ENCODE results near the gene CDK11B.
"Not testable (repeated sequence)": the region's sequence is repeated elsewhere in the genome, so short reads cannot be mapped to it uniquely, and the experiment has no call there.

CDK11B gene

GRCh38 chr1:1658583-1659549, at the start of gene CDK11B:
Gene CDK11B, minus strand, starts transcription at chr1:1659004. Its CDS starts 1,519 bp downstream, at chr1:1657485.
- DNase-seq (ENCODE audit: low read depth), result peak; percentile 98

GRCh38 chr1:1707897-1708296, 49.1 kb upstream of the CDK11B start:
- not testable (repeated sequence) for DNase-seq (ENCODE audit: low read depth)

- DNase-seq (ENCODE audit: low read depth), result not testable (repeated sequence)
Measured at GRCh38 chr1:1707241-1707640, 48.4 kb upstream of the CDK11B start.

GRCh38 chr1:1705623-1706022, 46.8 kb upstream of the CDK11B start:
- not testable (repeated sequence) for DNase-seq (ENCODE audit: low read depth)

- not testable (repeated sequence) for DNase-seq (ENCODE audit: low read depth)
Measured at GRCh38 chr1:1704284-1704957, 45.6 kb upstream of the CDK11B start.

- DNase-seq (ENCODE audit: low read depth), result no peak
Measured at GRCh38 chr1:1703796-1704195, 45.0 kb upstream of the CDK11B start.

- not testable (repeated sequence) for DNase-seq (ENCODE audit: low read depth)
Measured at GRCh38 chr1:1702506-1702905, 43.7 kb upstream of the CDK11B start.

- not testable (repeated sequence) for DNase-seq (ENCODE audit: low read depth)
Measured at GRCh38 chr1:1700557-1700956, 41.8 kb upstream of the CDK11B start.

- not testable (repeated sequence) for DNase-seq (ENCODE audit: low read depth)
Measured at GRCh38 chr1:1700067-1700466, 41.3 kb upstream of the CDK11B start.

GRCh38 chr1:1699061-1699460, 40.3 kb upstream of the CDK11B start:
- not testable (repeated sequence) for DNase-seq (ENCODE audit: low read depth)

- DNase-seq (ENCODE audit: low read depth), result not testable (repeated sequence)
Measured at GRCh38 chr1:1697358-1698183, 38.8 kb upstream of the CDK11B start.

GRCh38 chr1:1696431-1697357, 37.9 kb upstream of the CDK11B start:
- DNase-seq (ENCODE audit: low read depth), result not testable (repeated sequence)

- DNase-seq (ENCODE audit: low read depth), result peak; percentile 94
Measured at GRCh38 chr1:1692714-1693647, 34.2 kb upstream of the CDK11B start, which contains the start of gene SLC35E2B. Gene SLC35E2B, minus strand, starts transcription at chr1:1692795. Its CDS starts 16,096 bp downstream, at chr1:1676699.

GRCh38 chr1:1692324-1692713, 33.5 kb upstream of the CDK11B start:
- peak; percentile 69 for DNase-seq (ENCODE audit: low read depth)

GRCh38 chr1:1691443-1691842, 32.6 kb upstream of the CDK11B start:
- DNase-seq (ENCODE audit: low read depth), result not testable (repeated sequence)

- DNase-seq (ENCODE audit: low read depth), result not testable (repeated sequence)
Measured at GRCh38 chr1:1689526-1689925, 30.7 kb upstream of the CDK11B start.

- DNase-seq (ENCODE audit: low read depth), result no peak
Measured at GRCh38 chr1:1687846-1688245, 29.0 kb upstream of the CDK11B start.

- no peak for DNase-seq (ENCODE audit: low read depth)
Measured at GRCh38 chr1:1684031-1684681, 25.4 kb upstream of the CDK11B start.

All from fibroblast of gingiva (primary cell).